Measurements from ENCODE around the gene KCTD19.

KCTD19 gene

DNA sequence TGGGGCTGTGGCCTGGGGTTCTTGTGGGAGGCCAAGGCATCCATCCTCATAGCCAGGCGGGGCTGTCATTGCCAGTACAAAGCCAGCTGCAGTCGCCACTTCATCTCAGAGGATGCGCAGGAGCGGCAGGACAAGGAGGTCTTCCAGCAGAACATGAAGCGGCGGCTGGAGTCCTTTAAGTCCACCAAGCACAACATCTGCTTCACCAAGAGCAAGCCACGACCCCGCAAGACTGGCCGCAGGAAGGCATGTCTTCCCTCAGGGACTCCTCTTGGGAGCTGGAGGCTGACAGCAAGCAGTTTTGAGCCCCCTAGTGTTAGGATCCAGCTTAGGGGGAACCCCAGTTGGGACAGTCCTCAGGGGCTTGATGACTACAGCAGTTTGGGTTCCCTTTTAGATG is 62.3 kb downstream of the KCTD19 start:
- FAIRE-seq (no peak), DNase-seq (ENCODE audit: insufficient read length, low spot score) (no peak)
- TF ChIP-seq POLR2AphosphoS5 (IDR thresholded peaks at IDR 0.05; ENCODE audit: low read depth, low read length) (no peak), PAX5 (IDR thresholded peaks at IDR 0.05; ENCODE audit: insufficient read depth, low read length, severe bottlenecking) (no peak), SPI1 (IDR thresholded peaks at IDR 0.05; ENCODE audit: low read depth, low read length) (no peak), TAF1 (IDR thresholded peaks at IDR 0.05; ENCODE audit: low read depth, low read length) (no peak), POLR2A (IDR thresholded peaks at IDR 0.05; ENCODE audit: low read depth, low read length) (no peak), POU2F2 (IDR thresholded peaks at IDR 0.05; ENCODE audit: low read depth, low read length) (no peak)

DNA sequence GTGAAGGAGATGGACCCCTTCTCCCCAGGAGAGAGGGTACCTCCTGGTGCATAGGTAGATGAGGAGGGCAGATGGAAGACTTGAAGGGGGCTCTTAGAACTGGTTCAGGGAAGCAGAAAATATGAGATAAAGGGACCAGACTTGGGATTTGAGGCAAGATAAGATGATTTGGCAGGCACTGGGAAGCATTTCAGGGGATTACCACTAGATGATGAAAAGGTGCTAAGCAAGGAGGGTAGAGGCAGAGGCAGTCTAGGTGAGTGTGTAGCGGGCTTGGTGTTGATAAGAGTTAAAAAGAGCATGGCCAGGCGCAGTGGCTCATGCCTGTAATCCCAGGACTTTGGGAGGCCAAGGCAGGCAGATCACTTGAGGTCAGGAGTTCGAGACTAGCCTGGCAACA is 63.3 kb downstream of the KCTD19 start:
- DNase-seq (ENCODE audit: insufficient read length, low spot score), result no peak
- no peak for FAIRE-seq
- TF ChIP-seq POLR2A (IDR thresholded peaks at IDR 0.05; ENCODE audit: low read depth, low read length), result no peak
- no peak for TF ChIP-seq PAX5 (IDR thresholded peaks at IDR 0.05; ENCODE audit: insufficient read depth, low read length, severe bottlenecking)
- TF ChIP-seq TAF1 (IDR thresholded peaks at IDR 0.05; ENCODE audit: low read depth, low read length), result no peak
- no peak for TF ChIP-seq SPI1 (IDR thresholded peaks at IDR 0.05; ENCODE audit: low read depth, low read length)
- TF ChIP-seq POLR2AphosphoS5 (IDR thresholded peaks at IDR 0.05; ENCODE audit: low read depth, low read length), result no peak
- TF ChIP-seq POU2F2 (IDR thresholded peaks at IDR 0.05; ENCODE audit: low read depth, low read length), result no peak

DNA sequence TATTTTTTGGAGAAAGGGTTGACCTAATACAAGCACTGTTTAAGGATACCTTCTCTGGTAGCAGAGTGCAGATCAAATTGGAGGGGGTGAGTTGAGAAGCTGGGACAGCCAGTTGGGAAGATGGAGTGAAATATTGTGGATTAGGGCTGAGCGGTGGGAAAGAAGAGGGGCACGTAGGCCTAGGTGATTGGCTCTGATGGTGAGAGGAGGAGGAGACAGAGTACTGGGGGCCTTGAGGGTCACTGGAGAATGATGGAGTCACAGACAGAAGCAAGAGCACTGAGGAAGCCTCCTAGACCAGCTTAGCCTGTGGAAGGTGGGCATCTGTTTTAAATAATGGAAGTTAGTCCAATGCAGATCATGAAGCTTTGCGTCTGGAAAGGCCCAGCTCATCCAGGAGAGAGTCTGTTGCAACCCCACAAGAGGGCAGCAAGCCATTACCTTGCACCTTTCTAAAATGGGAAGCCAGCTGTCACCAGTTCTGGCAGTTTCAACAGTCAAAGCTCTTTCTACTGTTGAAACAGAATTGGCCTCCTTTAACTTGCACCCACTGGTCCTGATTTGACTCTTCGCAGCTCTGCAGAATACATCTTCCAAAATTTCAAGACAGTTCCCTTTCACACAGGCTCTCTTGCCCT is 66.0 kb downstream of the KCTD19 start:
- DNase-seq (ENCODE audit: insufficient read length, low spot score) (peak; percentile 64), FAIRE-seq (peak; percentile 82)
- TF ChIP-seq POU2F2 (IDR thresholded peaks at IDR 0.05; ENCODE audit: low read depth, low read length) (no peak), SPI1 (IDR thresholded peaks at IDR 0.05; ENCODE audit: low read depth, low read length) (peak; percentile 45; the same call in 1 of the 2 replicates)

DNA sequence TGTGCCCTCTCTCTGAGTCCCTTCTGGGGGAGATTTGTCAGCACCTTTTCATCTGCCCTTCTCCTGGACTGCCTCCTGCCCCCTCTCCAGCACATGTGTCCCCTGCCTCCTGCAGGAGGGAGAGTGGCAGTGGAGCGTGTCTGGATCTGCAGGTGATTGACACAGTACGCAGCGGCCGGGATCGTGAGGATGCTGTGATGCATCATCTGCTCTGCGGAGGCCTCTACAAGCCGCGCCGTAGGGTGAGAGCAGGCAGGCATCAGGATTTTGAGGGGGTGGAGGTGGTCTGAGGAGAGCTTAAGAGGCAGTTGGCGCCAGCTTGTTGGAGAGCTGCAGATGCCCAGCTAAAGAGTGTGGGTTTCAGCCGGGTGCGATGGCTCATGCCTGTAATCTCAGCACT is 66.8 kb downstream of the KCTD19 start:
- TF ChIP-seq POU2F2 (IDR thresholded peaks at IDR 0.05; ENCODE audit: low read depth, low read length) (no peak), TAF1 (IDR thresholded peaks at IDR 0.05; ENCODE audit: low read depth, low read length) (no peak), SPI1 (IDR thresholded peaks at IDR 0.05; ENCODE audit: low read depth, low read length) (no peak), POLR2AphosphoS5 (IDR thresholded peaks at IDR 0.05; ENCODE audit: low read depth, low read length) (no peak), POLR2A (IDR thresholded peaks at IDR 0.05; ENCODE audit: low read depth, low read length) (no peak), PAX5 (IDR thresholded peaks at IDR 0.05; ENCODE audit: insufficient read depth, low read length, severe bottlenecking) (no peak)
- no peak for DNase-seq (ENCODE audit: insufficient read length, low spot score)
- FAIRE-seq, result no peak

DNA sequence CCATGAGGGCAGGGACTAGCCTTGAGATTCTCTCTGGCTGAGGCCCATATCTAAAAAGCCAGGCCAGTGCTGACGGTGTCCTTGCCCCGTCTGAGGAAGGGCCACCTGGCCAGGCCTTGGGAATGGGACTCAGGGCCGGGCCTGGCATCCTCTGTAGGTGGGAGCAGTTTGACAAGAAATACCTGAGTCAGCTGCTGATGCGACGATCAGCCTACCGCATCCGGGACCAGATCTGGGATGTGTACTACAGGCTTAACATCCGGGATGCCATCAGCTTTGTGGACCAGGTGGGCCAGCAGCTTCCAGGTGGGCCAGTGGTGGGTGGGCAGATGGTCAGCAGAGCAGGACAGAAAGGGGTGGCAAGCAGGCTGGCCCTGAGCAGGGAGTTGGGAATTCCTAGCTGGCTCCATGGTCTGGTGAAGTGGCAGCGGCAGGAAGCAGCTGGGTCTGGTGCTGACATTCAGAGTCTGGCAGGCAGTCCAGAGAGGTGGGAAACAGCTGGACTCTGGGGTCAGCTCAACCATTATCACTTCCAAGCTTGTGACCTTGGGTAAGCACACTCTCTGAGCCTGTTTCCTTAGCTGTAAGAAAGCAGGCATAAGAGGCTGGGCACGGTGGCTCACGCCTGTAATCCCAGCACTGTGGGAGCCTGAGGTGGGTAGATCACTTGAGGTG is 68.2 kb downstream of the KCTD19 start:
- no peak for DNase-seq (ENCODE audit: insufficient read length, low spot score)
- FAIRE-seq, result no peak
- TF ChIP-seq POLR2A (IDR thresholded peaks at IDR 0.05; ENCODE audit: low read depth, low read length), result no peak
- TF ChIP-seq TAF1 (IDR thresholded peaks at IDR 0.05; ENCODE audit: low read depth, low read length), result no peak
- TF ChIP-seq POU2F2 (IDR thresholded peaks at IDR 0.05; ENCODE audit: low read depth, low read length), result no peak
- TF ChIP-seq PAX5 (IDR thresholded peaks at IDR 0.05; ENCODE audit: insufficient read depth, low read length, severe bottlenecking), result no peak
- TF ChIP-seq SPI1 (IDR thresholded peaks at IDR 0.05; ENCODE audit: low read depth, low read length), result no peak
- no peak for TF ChIP-seq POLR2AphosphoS5 (IDR thresholded peaks at IDR 0.05; ENCODE audit: low read depth, low read length)

DNA sequence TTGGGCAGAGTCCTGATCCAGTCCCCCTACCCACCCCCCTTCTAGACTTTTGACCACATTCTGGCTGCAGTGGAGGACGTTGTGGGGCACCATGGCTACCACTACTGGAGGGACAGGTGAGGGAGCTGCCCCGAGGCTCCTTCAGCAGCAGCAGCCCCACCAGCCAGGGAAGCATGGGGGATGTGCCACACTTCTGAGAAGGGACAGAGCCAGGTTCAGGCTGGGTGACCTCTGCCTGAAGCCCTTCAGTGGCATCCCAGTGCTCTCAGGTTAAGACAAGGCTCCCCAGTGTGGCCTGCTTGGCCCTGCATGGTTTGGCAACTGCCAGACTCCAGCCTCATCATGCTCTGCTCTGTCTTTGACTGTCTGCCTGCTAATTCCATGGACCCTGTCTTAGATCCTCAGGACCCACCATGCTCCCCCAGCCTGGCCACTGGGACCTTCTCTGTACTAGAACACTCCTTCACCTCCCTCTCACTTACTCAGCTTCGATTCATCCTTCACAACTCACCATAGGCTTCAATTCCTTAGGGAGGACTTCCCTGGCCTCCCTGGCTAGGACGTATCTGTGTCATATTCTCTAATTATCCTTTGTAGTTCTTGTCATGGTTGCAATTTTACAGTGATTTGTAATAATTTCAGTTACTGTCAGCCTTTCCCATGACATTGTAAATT is 68.9 kb downstream of the KCTD19 start:
- TF ChIP-seq TAF1 (IDR thresholded peaks at IDR 0.05; ENCODE audit: low read depth, low read length), result no peak
- no peak for TF ChIP-seq PAX5 (IDR thresholded peaks at IDR 0.05; ENCODE audit: insufficient read depth, low read length, severe bottlenecking)
- no peak for TF ChIP-seq POU2F2 (IDR thresholded peaks at IDR 0.05; ENCODE audit: low read depth, low read length)
- no peak for TF ChIP-seq POLR2A (IDR thresholded peaks at IDR 0.05; ENCODE audit: low read depth, low read length)
- TF ChIP-seq SPI1 (IDR thresholded peaks at IDR 0.05; ENCODE audit: low read depth, low read length), result no peak
- no peak for TF ChIP-seq POLR2AphosphoS5 (IDR thresholded peaks at IDR 0.05; ENCODE audit: low read depth, low read length)
- DNase-seq (ENCODE audit: insufficient read length, low spot score) (no peak), FAIRE-seq (no peak)

DNA sequence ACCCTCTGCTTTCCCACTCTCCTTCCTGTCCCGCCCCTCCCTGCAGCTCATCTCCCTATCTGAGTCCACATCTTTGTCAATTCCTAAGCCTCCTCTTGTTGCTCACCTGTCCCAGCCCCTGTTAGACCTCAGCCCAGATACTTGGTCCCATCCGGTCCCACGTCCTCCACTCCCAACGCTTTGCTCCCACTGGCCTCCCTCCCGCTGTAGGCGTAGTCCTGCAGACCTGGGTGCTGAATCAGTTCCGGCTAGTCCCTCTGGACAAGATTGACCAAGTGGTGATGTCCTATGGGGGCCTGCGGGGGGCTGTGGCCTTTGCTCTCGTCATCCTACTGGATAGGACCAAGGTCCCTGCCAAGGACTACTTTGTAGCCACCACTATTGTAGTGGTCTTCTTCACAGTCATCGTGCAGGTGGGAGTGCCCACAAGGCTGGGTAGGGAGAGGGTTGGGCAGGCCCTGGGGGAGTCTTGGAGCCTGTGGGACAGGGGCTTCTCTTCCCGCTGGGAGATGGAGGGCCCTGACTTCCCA is 69.8 kb downstream of the KCTD19 start:
- DNase-seq (ENCODE audit: insufficient read length, low spot score), result no peak
- no peak for TF ChIP-seq POLR2AphosphoS5 (IDR thresholded peaks at IDR 0.05; ENCODE audit: low read depth, low read length)
- TF ChIP-seq TAF1 (IDR thresholded peaks at IDR 0.05; ENCODE audit: low read depth, low read length), result no peak
- TF ChIP-seq POLR2A (IDR thresholded peaks at IDR 0.05; ENCODE audit: low read depth, low read length), result no peak
- TF ChIP-seq PAX5 (IDR thresholded peaks at IDR 0.05; ENCODE audit: insufficient read depth, low read length, severe bottlenecking), result no peak
- TF ChIP-seq SPI1 (IDR thresholded peaks at IDR 0.05; ENCODE audit: low read depth, low read length), result no peak
- TF ChIP-seq POU2F2 (IDR thresholded peaks at IDR 0.05; ENCODE audit: low read depth, low read length), result no peak
- no peak for FAIRE-seq

DNA sequence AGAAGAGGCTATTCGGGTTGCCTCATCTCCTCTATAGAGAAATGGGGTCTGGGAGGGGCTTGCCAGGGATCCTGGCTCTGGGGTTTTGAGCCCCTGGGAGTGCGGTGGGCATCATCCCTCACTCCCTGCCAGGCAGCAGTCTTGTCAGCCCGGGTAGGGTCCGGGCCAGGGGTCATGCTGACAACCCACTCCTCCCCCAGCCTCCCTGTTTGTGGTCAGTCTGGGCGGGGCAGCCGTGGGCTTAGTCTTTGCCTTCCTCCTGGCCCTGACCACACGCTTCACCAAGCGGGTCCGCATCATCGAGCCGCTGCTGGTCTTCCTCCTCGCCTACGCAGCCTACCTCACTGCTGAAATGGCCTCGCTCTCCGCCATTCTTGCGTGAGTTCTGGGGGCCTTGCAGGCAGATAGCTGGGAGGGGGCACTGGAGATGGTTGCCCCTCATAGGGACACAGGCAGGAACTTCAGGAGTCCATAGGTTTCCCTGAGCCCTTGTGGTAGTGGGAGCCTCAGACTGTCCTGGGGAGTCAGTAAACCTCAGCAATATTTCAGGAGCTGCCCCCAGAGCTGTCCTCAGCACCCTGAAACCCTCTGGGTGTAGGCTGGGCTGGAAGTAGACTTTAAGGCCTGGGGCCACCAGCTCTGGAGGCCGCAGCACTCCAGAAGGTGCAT is 70.9 kb downstream of the KCTD19 start:
- DNase-seq (ENCODE audit: insufficient read length, low spot score) (no peak), FAIRE-seq (no peak)
- TF ChIP-seq POLR2AphosphoS5 (IDR thresholded peaks at IDR 0.05; ENCODE audit: low read depth, low read length), result no peak
- TF ChIP-seq SPI1 (IDR thresholded peaks at IDR 0.05; ENCODE audit: low read depth, low read length), result no peak
- no peak for TF ChIP-seq PAX5 (IDR thresholded peaks at IDR 0.05; ENCODE audit: insufficient read depth, low read length, severe bottlenecking)
- no peak for TF ChIP-seq POLR2A (IDR thresholded peaks at IDR 0.05; ENCODE audit: low read depth, low read length)
- no peak for TF ChIP-seq TAF1 (IDR thresholded peaks at IDR 0.05; ENCODE audit: low read depth, low read length)
- no peak for TF ChIP-seq POU2F2 (IDR thresholded peaks at IDR 0.05; ENCODE audit: low read depth, low read length)

Measured in GM12891 (cell line).